NCI-H1694 treated with DMSO at 0.1 percent for 48 hours (cell line): ENCODE measurements around the gene SIGLEC12.

Experiments
- DNase-seq: peaks from one replicate; lab custom pipeline; 2025; lab: John Stamatoyannopoulos, UW

The SIGLEC12 gene

DNA sequence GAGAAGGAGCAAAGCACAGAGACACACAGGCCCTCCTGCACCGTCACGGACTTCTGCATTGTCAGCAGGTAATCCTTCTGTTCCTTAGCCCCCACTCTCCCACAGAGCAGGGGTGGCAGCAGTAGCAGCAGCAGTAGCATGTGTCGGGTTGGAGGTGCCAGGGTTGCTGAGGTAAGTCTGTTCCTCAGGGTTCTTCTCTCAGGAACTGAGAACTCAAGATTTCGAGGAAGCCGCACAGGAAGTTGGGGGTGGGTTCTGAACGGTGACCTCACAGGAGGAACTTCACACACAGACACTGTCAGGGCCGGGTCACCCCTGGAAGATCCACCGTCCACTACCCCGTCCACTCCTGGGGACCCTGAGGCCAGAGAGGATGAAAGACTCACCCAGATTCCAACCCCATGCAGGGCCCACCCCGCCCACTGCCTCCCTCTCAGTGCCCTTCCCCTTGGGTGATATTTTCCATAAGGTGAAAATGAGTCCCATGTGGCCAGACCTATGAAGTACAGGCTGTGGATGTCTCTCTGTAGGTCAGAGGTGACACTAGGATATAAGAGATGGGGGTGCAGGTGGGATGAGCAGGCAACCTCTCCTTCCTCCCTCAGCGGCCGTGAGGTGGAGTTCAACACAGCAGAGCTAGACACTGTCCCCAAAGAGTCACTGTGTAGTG, at the start of gene SIGLEC12:
Gene SIGLEC12 (minus strand): TSS at position 207 of the 670 bp plus-strand sequence. CDS start 67 bp downstream, at position 140.
- no peak for DNase-seq

DNA sequence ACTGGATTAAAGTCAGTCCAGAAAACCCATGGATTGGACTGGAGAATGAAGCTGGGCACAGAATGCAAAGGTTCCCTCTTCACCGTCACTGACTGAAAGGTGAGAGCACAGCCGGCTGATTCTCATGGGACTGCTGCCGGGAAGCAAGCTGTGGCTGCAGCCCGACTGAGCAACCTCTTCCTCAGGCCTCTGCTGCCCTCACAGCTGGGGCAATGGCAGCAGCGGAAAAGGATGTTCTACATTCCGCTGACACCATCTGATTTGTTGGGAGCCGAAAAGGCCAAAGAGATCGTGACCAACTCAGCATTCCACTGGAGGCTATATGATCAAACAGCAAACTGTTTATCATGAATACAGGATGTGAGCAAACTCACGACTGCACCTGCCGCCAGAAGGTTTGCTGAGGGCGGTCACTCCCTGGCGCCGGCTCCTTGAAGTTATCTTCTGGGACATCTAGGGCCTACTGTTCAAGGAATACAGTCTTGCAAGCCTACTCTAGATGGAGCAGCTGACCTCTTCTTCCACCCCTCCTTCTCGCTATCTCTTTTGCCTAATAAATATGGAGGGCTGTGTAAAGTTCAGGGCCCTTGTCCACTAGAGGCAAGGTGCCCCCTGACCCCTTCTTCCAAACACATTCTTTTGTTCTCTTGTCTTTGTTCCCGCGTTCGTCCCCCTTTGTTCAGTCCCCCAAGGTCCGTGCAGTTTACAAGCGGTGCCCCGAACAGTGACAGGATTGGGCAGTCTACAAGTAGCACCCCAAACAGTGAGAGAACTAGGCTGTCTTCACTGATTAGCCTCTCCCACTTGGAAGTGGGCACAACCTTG, 49.5 kb upstream of the SIGLEC12 start:
- DNase-seq = no peak

DNA sequence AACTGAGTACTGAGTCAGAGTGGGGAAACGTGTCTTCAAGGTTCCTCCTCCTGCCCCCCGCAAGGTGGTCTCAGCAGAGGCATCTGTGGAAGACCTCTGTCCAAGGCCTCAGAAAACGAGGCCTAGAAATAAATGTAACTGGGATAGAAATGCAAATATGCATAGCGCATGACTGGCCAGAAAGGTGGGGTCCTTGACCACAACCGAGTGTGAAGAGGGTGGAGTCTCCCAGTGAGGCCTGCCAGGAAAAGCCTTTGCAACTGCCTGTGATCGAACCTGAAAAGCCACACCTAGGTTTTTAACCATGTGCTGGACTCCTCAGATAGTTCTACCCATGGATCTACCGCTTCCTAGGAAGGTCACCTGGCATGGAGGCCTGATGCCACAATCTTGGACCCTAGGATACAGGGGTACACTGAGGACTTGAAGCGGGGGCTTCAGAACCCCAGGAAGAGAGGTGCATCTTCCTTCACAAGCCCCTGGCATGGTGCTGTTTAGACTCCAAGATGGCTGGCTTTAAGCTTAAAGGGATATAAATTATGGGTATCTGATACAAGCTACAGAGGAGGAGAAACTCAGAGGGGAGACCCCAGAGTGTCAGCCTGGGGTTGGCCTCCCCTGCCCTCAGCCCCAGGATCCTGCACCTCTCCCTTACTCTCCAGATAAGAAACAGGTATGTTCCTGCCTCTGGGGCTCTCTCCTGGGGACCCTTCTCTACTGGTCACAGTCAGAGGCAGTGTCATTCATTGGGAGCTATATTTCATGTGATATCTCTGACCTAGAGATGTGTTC, 48.1 kb upstream of the SIGLEC12 start:
- no peak for DNase-seq

DNA sequence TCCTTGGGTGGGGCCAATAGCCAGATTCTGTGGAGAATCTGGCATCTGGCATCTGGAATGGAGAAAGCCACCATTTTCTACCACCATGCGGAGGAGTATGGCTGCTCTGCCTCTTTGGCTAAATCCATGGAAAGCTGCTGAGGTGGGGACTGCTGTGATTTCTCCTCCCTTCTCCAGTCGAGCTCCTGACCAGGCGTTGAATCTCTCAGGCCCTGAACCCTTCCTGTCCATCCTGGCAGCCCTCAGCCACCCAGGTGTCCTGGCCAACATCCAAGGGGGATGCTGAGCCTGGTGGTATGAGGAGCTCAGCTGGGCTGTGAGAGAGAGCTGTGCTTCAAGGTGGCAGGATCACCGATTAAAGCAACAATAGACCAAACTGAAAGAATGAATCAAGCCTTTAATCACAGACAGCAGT, 47.3 kb upstream of the SIGLEC12 start:
- no peak for DNase-seq

DNA sequence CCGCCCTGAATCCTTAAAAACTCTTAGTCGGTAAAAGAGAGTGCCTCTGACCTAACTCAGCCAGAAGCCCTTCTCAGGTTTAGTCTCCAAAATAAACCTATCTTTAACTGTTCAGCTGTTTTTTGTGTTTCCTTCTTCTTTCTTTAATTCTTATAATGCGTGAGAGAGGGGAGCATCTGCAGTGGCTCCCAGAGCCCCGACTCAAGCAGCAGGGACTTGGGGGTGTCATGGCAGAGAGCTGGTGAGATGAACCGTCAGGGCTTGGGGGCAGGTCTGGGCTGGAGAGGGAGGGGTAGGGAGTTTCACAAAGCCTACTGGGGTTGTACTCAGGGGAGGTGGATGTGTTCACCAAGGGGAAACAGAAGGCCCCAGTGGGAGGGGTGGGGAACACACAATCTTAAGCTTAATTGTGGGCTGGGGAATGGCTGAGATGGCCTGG, 46.6 kb upstream of the SIGLEC12 start:
- DNase-seq = no peak

DNA sequence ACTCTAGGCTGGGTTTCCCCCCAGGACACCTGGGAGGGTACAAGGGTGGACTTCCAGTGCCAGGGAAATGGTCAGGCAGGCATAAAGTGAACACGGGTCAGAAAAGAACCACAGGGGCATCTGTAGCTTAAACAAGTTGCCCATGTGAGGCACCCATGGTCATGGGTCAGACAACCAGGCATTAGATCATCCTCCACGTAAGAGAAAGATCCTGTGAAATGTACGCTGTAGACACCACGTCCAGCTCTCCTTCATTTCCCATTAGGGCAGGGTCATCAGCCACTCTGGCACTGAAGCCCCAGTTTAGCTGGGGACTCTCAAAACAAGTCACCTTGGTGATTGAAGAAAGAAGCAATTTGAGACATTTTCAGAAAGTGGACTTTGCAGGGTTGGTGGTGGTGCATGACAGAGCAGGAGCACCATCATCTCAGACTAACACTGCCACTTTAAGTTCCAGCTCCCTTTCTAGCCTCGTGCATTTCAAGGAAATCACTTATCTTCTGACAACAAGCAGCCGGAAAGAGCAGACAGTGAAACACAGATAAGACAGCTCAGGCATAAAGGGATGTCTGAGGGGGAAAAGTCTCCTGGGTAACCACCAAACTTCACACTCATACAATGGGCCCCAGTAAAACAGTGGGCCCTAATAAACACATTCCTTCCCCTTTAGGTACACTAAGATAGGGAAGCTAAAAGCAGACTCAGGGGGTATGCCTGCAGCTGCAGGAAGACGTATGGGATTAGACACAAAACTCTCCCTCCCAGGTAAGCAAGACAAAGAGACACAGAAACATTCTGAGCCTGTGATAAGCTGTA, 46.0 kb upstream of the SIGLEC12 start:
- DNase-seq = no peak

DNA sequence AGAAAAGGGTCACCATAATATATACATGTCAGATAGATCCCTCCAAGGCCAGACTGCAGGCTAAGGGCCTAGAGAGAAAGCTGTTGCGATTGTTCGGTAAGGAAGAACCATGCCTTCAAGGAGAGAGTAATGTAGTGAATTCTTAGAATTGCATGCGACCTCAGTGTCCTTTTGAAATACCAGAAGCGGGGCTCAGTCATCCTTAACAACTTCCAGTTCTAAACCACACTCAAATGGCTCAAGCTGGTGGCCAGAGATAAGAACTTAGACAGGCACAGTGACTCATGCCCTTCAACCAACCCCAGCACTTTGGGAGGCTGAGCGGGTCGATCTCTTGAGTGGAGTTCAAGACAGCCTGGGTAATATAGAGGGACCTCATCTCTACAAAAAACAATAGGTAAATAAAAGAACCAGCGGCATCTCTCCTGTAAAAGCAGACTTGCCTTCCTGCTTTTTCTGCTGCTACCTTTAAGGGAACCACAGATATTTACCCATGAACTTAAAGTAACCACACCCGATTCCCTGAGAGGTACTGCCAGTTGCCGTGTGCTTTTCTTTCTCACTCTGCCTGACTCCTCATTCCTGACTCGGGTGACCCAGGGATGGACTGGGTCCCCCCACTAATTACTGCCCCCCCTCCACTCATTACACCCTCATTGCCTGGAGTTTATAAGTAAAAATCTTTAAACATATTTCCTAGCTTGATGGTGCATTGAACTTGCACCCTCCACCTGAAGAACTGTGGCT, 45.2 kb upstream of the SIGLEC12 start:
- no peak for DNase-seq

DNA sequence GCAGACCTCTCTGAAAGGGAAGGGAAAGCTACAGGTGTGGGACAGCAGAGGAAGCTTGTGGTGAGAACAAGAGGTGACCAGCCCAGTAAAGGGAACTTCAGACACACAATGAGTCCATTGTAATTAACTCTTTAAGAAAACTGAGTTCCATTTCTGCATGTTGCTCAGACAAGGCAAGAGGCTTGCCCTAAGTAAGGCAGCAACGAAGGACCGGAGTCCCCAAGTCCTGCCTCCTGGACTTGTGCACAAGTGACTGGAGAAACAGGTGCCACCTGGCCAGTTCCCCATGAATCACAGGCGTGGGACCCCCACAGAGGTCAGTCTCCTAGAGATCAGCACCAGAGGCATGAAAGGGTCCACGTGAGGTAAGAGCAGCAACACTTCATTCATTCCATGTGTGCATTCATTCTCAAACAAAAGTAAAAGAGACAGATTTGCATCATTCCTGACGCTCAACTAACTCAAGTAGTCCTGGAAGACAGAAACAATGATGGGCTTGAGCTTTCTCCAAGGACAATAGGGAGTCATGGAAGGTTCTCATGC, 44.6 kb upstream of the SIGLEC12 start:
- no peak for DNase-seq

DNA sequence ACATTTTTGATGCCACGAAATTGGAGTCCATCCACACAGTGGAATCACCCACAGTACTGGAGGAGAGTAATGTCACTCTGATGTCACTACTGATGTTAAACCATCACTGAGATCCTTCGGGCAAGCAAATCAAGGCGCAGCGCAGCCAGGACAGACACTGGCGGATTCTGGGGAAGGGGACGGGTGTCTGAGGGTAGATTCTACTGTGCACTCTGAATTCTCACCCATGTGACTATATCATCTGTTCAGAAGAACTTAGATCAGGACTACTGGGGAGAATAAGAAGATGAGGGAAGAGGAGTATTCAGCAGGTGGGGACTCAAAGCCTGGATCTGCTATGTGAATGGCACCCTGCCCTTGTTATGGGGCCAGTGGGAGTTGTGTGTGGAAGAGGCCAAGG, 42.4 kb upstream of the SIGLEC12 start:
- no peak for DNase-seq

DNA sequence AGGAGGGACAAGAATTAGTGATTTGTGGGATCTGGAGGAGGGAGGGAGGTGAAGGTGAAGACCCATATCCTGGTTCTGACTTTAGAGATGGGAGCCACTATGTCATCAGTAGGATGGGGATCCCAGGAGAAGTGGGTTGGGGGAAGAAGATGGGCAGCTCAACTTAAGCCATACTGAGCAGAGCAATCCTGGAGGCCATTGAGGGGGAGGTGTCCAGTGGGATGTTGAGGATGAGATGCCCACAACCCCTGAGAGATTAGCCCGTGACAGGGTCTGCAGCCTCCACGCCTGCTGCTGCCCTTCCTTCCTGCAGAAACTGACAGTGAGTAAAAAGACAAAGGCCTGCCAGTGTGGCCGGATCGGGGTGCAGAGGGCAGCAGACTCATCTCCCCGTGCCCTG, 41.1 kb upstream of the SIGLEC12 start:
- no peak for DNase-seq

DNA sequence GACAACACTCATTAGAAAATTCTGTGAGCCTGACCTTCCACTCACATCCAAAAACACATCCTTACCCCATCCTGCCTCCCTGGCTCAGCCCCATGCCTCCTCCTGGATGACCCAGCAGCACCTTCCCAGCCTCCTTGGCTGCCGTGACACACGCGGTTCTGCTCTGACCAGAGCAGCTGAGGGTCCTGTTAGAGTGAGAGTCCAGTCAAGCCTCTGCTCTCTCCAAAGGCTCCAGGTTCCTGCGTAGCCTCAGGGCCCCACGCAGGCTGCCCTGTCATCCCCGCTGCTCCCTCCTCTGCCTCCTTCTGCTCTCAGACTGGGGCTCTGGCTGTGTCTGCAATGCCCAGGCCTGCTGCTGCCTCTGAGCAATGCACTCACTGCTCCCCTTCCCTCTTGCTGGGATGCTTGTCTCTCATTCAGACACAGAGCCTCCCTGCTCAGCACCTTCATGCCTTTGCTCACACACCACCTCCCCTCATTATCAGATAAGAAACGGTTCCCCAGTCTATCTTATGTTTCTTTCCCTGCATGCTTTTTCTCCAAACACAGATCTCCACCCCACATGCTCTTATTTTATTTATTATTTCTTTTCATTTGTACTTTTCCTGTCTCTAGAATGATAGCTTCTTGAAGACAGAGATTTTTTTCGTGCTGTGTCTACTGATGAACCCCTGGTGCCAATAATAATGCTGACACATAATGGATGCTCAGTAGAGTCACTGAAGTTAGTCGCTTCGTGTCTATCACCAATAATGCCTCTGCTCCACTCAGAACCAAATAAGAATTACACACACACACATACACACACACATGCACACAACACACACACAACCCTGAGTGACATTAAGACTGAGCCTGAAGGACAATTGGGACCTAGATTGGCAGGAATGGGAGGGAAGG, 40.1 kb upstream of the SIGLEC12 start:
- DNase-seq = no peak

DNA sequence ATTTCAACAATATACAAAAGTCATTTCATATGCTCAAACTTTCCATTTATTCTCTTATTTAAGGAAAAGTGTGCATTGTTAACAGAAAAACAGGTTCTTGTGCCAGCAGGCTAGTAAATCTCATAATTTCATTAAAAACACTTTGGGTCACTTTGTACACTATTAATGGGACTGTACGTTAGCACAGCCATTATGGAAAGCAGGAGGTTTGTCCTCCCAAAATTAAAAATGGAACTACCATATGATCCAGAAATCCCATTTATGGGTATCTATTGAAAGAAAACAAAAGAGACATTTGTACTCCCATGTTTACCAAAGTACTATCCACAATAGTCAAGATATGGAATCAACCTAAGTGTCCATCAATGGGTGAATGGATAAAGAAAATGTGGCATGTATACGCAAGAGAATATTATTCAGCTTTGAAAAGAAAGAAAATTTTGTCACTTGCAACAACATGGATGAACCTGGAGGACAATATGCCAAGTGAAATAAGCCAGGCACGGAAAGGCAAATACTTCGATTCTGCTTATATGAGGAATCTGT, 38.3 kb upstream of the SIGLEC12 start:
- DNase-seq = no peak

DNA sequence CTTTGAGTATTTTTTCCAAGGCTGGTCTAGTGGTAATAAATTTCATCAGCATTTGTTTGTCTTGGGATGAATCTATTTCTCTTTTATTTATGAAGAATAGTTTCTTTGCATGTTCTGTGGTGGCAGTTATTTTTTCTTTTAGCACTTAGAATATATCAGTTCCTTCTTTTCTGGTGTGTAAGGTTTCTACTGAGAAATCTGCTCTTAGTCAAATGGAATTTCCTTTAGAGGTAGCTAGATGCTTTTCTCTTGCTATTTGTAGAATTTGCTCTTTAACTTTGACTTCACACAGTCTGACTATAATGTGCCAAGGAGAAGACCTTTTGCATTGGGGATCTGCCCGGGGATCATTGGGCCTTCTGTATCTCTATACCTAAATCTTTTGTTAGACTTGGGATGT, 33.9 kb upstream of the SIGLEC12 start:
- DNase-seq = no peak

DNA sequence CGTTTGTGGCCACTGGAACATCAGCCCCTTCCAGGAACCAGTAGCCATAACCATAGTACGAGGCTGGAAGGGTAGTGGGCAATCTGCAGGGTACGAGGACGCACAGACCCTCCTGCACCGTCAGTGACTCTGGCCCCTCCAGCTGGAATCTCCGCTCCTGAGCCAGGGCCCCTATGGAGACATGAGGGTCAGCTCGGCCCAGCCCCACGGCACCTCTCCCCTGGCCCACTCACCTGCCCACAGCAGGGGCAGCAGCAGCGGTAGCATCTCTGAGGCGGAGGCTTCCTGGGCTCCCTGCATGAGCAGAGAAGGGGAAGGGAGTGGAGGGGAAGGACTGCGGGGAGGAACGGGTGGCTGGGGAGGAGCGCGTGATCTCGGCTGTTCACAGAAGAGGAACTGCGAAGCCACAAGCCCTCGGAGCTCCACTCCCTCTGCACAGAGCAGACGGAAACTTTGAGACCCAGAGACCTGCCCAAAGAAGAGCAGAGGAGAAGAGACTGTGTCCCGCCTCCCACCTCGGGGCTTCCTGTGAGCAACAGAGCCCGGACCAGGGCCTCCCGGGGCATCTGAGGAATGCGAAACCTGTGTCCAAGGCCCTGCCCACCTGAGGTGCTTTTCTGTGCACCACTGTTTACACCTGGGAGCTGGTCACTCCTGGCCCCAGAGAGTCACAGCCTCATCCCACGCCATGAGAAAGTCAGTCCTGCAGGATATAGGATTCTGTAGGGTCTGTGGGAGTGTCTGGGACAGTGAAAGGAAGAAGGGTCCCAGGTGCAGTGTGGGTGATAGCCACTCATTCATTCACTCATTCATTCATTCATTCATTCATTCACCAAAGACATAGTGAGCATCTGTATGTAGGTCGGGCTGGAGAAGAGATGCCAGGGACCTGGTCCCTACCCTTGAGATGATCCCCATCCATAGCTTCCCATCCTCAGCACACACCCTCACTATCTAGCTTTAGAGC, 30.0 kb upstream of the SIGLEC12 start, which contains the start of gene SIGLEC6:
Gene SIGLEC6 (minus strand): TSS at position 322 of the 967 bp plus-strand sequence. CDS start 22 bp downstream, at position 300.
- DNase-seq = no peak

DNA sequence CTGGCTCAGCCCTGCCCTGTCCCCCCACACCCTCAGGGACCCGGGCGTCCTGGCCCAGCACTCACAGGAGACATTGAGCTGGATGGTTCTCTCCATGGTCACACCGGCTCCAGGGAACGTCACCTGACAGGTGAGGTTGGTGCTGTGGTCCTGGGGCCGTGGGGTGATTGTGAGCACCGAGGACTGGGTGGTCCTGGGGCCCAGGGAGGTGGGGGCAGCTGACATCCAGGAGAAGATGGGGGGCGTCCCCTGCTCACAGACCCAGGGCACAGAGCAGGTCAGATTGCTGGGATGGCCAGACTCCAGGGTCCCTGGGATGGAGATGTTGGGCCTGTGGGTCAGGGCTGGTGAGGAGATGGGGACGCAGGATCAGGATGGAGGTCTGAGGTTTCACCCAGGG, 29.0 kb upstream of the SIGLEC12 start:
- DNase-seq = no peak

DNA sequence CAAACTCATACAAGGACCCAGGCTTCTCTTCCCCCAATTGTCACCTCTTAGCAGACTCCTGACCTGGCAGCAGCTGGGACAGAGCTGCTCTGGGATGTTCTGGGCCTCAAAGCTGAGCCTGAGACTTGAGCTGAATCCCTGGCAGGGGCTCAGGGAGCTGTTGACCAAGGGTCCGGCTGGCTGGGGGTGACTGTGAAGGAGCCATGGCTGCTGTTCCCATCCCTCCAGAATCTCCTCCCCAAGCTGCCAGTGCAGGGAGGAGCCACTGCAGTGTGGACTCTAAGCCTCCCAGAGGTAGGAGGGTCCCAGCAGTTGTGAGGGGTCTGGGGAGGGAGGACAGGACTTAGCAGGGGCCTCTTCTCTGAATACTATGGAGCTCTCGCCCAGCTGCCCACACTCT, 27.7 kb upstream of the SIGLEC12 start:
- no peak for DNase-seq

DNA sequence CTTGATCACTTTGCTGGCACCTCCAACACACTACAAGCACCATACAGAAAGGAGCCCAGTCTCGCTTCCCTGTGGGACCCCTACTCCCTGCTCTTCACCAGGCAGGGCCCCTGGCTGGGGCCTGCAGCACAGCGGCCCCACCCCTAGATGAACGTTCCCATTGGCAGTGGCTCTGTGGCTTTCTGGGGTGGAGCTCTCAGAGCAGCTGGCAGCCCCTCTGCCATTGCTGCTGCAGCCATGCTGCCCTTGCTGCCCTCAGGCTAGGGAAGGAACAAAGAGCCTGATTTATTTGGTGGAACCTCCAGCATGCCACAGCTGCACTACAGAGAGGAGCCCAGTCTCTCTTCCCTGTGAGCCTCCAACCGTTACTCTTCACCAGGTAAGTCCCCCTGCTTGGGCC, 24.1 kb upstream of the SIGLEC12 start:
- no peak for DNase-seq

DNA sequence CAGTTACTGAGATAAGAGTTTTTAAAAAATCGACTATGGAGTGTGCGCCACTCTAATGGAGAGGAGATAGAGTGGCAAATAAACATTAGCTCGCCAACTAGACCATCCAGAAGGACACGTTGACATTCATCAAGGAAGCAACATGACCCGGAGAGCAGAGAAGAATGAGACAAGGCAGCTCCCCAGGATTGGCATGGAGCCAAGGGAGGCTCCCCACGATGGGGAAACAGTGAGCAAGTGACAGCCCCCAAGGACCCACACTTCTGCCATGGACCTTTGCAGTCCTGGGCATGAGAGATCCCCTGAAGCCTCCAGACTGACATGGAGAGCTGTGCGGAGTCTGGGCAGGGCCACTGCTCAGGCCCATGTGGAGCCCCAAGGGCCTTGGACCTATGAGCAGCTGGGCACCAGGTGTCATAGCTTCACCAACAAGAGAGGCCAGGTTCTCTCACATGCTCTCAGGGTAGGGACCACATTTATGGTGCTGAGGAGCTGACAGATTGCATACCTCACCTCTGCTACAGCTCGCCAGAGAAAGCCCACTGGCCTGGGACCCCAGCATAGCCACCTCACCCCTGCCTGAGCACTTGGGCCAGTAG, 23.2 kb upstream of the SIGLEC12 start:
- no peak for DNase-seq
